HL-60/S4 treated with phorbol 12-myristate 13-acetate at 8.2 ng/mL for 4 days and 3 days (cell line): Measurements from ENCODE around the gene IFNGR1.

Source experiments
- in situ Hi-C: fragments of 300-500 bp; cut with MboI; formaldehyde crosslinking; loops from 2 replicates; pipeline ENCODE4 v1.15.0; 2022; ENCODE audit warnings: low sequenced_read_pairs

Gene IFNGR1

GRCh38 chr6:137181891-137182653 is 37.1 kb downstream of the IFNGR1 start:
- in situ Hi-C loops, result no loop called here

GRCh38 chr6:137177611-137178010 is 41.6 kb downstream of the IFNGR1 start:
- in situ Hi-C loops, result no loop called here

- in situ Hi-C loops, result no loop called here
These were observed 42.5 kb downstream of the IFNGR1 start for GRCh38 chr6:137176729-137177128.

- in situ Hi-C loops, result no loop called here
These were observed 43.3 kb downstream of the IFNGR1 start for GRCh38 chr6:137175868-137176245.

- in situ Hi-C loops, result no loop called here
These were observed 43.9 kb downstream of the IFNGR1 start for GRCh38 chr6:137175157-137175867.

GRCh38 chr6:137173501-137173900 is 45.7 kb downstream of the IFNGR1 start, which contains the start of gene IL22RA2:
IL22RA2 (minus strand) TSS chr6:137173644; CDS start chr6:137161749, 11,895 bp downstream.
- in situ Hi-C loops, result no loop called here

GRCh38 chr6:137172734-137173431 is 46.3 kb downstream of the IFNGR1 start:
- in situ Hi-C loops, result no loop called here

- in situ Hi-C loops, result no loop called here
These were observed 47.1 kb downstream of the IFNGR1 start for GRCh38 chr6:137171824-137172733.

GRCh38 chr6:137171053-137171374 is 48.2 kb downstream of the IFNGR1 start:
- in situ Hi-C loops, result no loop called here

GRCh38 chr6:137170266-137171052 is 48.7 kb downstream of the IFNGR1 start:
- in situ Hi-C loops, result no loop called here

- in situ Hi-C loops, result no loop called here
These were observed 51.3 kb downstream of the IFNGR1 start for GRCh38 chr6:137167702-137168377.

GRCh38 chr6:137166247-137167098 is 52.7 kb downstream of the IFNGR1 start:
- in situ Hi-C loops, result no loop called here

GRCh38 chr6:137165375-137166246 is 53.6 kb downstream of the IFNGR1 start:
- in situ Hi-C loops, result no loop called here

GRCh38 chr6:137163732-137164318 is 55.4 kb downstream of the IFNGR1 start:
- in situ Hi-C loops, result no loop called here

GRCh38 chr6:137162692-137163306 is 56.4 kb downstream of the IFNGR1 start:
- in situ Hi-C loops, result no loop called here

- in situ Hi-C loops, result no loop called here
These were observed 57.2 kb downstream of the IFNGR1 start for GRCh38 chr6:137161949-137162348.

GRCh38 chr6:137160763-137161162 is 58.4 kb downstream of the IFNGR1 start:
- in situ Hi-C loops, result no loop called here
